Measurements from ENCODE around the gene CXorf51A.
"Not testable (repeated sequence)": the region's sequence is repeated elsewhere in the genome, so short reads cannot be mapped to it uniquely, and the experiment has no call there.

Gene CXorf51A

DNA sequence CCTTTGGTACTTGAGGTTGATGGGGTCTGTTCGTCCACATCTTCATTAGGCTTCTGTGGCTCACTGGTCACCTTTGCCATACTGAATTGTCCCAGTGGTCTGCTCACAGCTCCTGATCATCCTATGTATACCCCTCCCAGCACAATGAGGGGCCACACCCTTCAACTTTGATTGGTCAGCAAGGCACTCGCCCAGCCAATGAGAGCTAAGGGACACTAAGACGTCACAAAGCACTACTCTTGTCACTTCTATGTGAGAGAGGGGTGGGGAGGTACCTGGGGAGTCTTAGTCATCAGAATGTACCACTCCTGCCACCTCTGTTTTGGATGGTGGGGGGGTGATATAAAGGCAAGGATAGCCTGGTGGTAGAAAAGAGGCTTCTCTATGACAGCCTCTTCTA lies at the start of gene CXorf51A:
CXorf51A (minus strand) TSS at position 101 of the 400 bp plus-strand sequence; CDS start at position 80, 21 bp downstream.
- DNase-seq, result not testable (repeated sequence)

DNA sequence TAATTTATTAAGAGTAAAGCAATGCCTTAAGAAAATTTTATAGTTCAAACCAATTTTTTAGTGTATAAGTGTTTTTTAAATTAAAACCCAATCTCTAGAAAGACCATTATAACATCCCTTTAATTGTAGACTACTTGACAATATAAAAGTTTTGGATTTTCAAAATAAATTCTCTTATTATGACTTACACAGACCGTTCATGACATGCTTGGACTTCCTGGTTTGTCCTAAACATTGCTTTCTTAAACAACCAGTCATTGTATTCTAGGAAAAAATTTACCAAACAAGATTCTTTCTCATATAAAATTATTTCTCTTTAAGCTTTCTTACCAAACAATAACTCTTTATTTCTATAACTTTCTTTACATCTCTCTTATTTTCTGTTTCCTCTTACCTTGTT lies 49.0 kb upstream of the CXorf51A start:
- DNase-seq, result no peak

GRCh38 chrX:146854281-146854680 lies 39.7 kb upstream of the CXorf51A start:
- DNase-seq, result no peak

- no peak for DNase-seq
Measured at GRCh38 chrX:146831994-146832393, 17.4 kb upstream of the CXorf51A start.

DNA sequence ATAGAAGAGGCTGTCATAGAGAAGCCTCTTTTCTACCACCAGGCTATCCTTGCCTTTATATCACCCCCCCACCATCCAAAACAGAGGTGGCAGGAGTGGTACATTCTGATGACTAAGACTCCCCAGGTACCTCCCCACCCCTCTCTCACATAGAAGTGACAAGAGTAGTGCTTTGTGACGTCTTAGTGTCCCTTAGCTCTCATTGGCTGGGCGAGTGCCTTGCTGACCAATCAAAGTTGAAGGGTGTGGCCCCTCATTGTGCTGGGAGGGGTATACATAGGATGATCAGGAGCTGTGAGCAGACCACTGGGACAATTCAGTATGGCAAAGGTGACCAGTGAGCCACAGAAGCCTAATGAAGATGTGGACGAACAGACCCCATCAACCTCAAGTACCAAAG lies 5.1 kb downstream of the CXorf51A start, which contains the start of gene CXorf51B:
CXorf51B (plus strand) TSS at position 301 of the 400 bp plus-strand sequence; CDS start at position 322, 21 bp downstream.
- not testable (repeated sequence) for DNase-seq
